Tibial nerve (tissue), 4 donors: ENCODE results near the gene SLC9A5. TPM values are rescaled to one million over a fixed set of nuclear protein-coding genes. Genes with fewer than 3 reads are reported as not detected.

Experiments used
- DNase-seq, 2 donors: peaks; one replicate each; pipeline ENCODE4 v3.0.0-alpha.2; 2019; ENCODE audit warnings: low spot score in 2 of 2
- H3K27ac ChIP-seq, 4 donors: fragments of 200-600 bp; sonication (generic) in 3 of 4; one replicate each; pipeline ENCODE4 v1.5.1; 2017 to 2019; ENCODE audit warnings: mild to moderate bottlenecking in 1 of 4
- H3K27me3 ChIP-seq, 2 donors: fragments of 200-600 bp; sonication (generic) in 1 of 2; one replicate each; pipeline versions ENCODE4 v1.5.1 to v1.6.0; 2017 to 2019
- H3K36me3 ChIP-seq, 3 donors: fragments of 200-600 bp; sonication (generic); one replicate each; pipeline ENCODE4 v1.5.1; 2018 to 2019
- H3K4me1 ChIP-seq, 4 donors: fragments of 200-600 bp; sonication (generic) in 3 of 4; one replicate each; pipeline ENCODE4 v1.5.1; 2017 to 2019
- H3K4me3 ChIP-seq, 4 donors: fragments of 200-600 bp; sonication (generic) in 3 of 4; one replicate each; pipeline ENCODE4 v1.5.1; 2017 to 2019; ENCODE audit warnings: mild to moderate bottlenecking in 1 of 4, moderate library complexity in 1 of 4
- H3K9me3 ChIP-seq, 4 donors: fragments of 200-600 bp; sonication (generic) in 3 of 4; one replicate each; pipeline ENCODE4 v1.5.1; 2017 to 2019
- EP300 ChIP-seq, 2 donors: sonication (generic); formaldehyde crosslinking; IDR thresholded peaks; one replicate each; pipeline ENCODE4 v1.6.1; 2017; ENCODE audit warnings: antibody characterized with exemption in 2 of 2, mild to moderate bottlenecking in 1 of 2
- POLR2A ChIP-seq, 2 donors: fragments of 450-650 bp; IDR thresholded peaks; one replicate each; pipeline ENCODE4 v1.6.1; 2017; ENCODE audit warnings: antibody characterized with exemption in 2 of 2, mild to moderate bottlenecking in 2 of 2, moderate library complexity in 2 of 2
- WGBS, 2 donors: methylation state at CpG; one replicate each; pipeline ENCODE4 v1.1.5; 2018; 5-methylcytosine and 5-hydroxymethylcytosine counted together
- total RNA-seq, 4 donors: library from RNA; depleted of rRNA; stranded (reverse); fragments of >200 nt; gene quantifications; one replicate each; pipeline ENCODE4 v1.1.0, GENCODE V29; 2016
- TF ChIP-seq, protein P1 (sequence below), 5 experiments: fragments of 200-600 bp in 3 of 5; fragments of 450-650 bp in 2 of 5; sonication (generic) in 3 of 5; IDR thresholded peaks; one replicate each; pipeline ENCODE4 v1.5.1; 2016 to 2019; ENCODE audit warnings: antibody characterized with exemption in 5 of 5, mild to moderate bottlenecking in 3 of 5, moderate library complexity in 2 of 5

Gene SLC9A5
- total RNA-seq, 4 donors from 2014 or later: 0.59 to 2.0 (median 1.5) TPM

GRCh38 chr16:67245186-67245585 is 3.6 kb upstream of the SLC9A5 start:
- H3K4me3 ChIP-seq: peak overlapping the region in 1 of 4 donors; percentile 67
- WGBS, 2 donors: 72 to 85% methylated on average over 3 to 4 of the region's 4 CpGs

DNA sequence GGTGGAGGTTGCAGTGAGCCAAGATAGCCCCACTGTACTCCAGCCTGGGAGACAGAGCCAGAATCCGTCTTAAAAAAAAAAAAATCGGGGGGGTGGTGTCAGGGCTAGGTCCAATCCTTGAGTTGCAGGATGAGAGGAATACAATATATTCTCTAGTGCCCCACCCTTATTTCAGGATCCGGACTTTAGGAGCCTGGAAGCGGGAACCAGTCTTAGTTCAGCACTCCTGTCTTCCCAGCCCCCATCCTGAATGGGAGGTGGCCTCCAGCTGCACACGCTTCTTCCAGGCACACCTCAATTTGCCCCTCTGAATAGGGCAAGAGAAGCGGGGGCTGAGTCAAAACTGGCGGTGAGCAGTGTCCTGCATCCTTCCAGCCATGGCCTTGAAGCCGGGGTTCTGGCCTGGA is 3.1 kb upstream of the SLC9A5 start:
- peaks cover 0 to 74% (median 46%) of the 10 kb centered on the region in 4 donors for H3K4me1 ChIP-seq
- no peak for TF ChIP-seq POLR2A (IDR thresholded peaks at IDR 0.05)
- no peak for TF ChIP-seq EP300 (IDR thresholded peaks at IDR 0.05)
- TF ChIP-seq, protein P1, sequence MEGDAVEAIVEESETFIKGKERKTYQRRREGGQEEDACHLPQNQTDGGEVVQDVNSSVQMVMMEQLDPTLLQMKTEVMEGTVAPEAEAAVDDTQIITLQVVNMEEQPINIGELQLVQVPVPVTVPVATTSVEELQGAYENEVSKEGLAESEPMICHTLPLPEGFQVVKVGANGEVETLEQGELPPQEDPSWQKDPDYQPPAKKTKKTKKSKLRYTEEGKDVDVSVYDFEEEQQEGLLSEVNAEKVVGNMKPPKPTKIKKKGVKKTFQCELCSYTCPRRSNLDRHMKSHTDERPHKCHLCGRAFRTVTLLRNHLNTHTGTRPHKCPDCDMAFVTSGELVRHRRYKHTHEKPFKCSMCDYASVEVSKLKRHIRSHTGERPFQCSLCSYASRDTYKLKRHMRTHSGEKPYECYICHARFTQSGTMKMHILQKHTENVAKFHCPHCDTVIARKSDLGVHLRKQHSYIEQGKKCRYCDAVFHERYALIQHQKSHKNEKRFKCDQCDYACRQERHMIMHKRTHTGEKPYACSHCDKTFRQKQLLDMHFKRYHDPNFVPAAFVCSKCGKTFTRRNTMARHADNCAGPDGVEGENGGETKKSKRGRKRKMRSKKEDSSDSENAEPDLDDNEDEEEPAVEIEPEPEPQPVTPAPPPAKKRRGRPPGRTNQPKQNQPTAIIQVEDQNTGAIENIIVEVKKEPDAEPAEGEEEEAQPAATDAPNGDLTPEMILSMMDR (IDR thresholded peaks at IDR 0.05): no peak
- H3K9me3 ChIP-seq: no peaks in the 10 kb centered on the region
- DNase-seq: no peak
- WGBS, 2 donors: 10 to 17% methylated on average over 4 to 8 of the region's 8 CpGs
- H3K27ac ChIP-seq: peak overlapping the region; percentile 60 to 95 (median 80)
- peak overlapping the region; percentile 56 to 71 (median 64) for H3K4me3 ChIP-seq
- peaks cover 0 to 9% of the 10 kb centered on the region in 2 donors for H3K27me3 ChIP-seq
- no peaks in the 10 kb centered on the region for H3K36me3 ChIP-seq

More at GRCh38 chr16:67245186-67245585, 3.6 kb upstream of the SLC9A5 start:
- Histone ChIP-seq H3K27ac (peak overlapping the region in 3 of 4 donors; percentile 73 to 95 (median 86)), H3K9me3 (no peaks in the 10 kb centered on the region), H3K4me1 (peaks cover 0 to 79% (median 50%) of the 10 kb centered on the region in 4 donors), H3K27me3 (peaks cover 0 to 9% of the 10 kb centered on the region in 2 donors), H3K36me3 (no peaks in the 10 kb centered on the region)
- TF ChIP-seq EP300 (IDR thresholded peaks at IDR 0.05) (no peak), POLR2A (IDR thresholded peaks at IDR 0.05) (no peak)
- TF ChIP-seq, protein P1 (IDR thresholded peaks at IDR 0.05): no peak
- no peak for DNase-seq

- no peaks in the 10 kb centered on the region for H3K9me3 ChIP-seq
- peaks cover 0 to 9% of the 10 kb centered on the region in 2 donors for H3K27me3 ChIP-seq
- H3K27ac ChIP-seq: peak overlapping the region; percentile 60 to 95 (median 80)
- 0 to 1% methylated on average over 10 to 31 of the region's 48 CpGs for WGBS, 2 donors
- peak in 1 of 2 donors; percentile 64 for DNase-seq
- H3K36me3 ChIP-seq: no peaks in the 10 kb centered on the region
- peaks cover 0 to 69% (median 41%) of the 10 kb centered on the region in 4 donors for H3K4me1 ChIP-seq
- peak overlapping the region; percentile 56 to 71 (median 64) for H3K4me3 ChIP-seq
- TF ChIP-seq, protein P1 (IDR thresholded peaks at IDR 0.05): peak; percentile 24 to 47 (median 43)
- TF ChIP-seq EP300 (IDR thresholded peaks at IDR 0.05) (peak in 1 of 2 donors; percentile 74), POLR2A (IDR thresholded peaks at IDR 0.05) (peak in 1 of 2 donors; percentile 39)
These were observed 2.6 kb upstream of the SLC9A5 start for GRCh38 chr16:67246081-67246755.

DNA sequence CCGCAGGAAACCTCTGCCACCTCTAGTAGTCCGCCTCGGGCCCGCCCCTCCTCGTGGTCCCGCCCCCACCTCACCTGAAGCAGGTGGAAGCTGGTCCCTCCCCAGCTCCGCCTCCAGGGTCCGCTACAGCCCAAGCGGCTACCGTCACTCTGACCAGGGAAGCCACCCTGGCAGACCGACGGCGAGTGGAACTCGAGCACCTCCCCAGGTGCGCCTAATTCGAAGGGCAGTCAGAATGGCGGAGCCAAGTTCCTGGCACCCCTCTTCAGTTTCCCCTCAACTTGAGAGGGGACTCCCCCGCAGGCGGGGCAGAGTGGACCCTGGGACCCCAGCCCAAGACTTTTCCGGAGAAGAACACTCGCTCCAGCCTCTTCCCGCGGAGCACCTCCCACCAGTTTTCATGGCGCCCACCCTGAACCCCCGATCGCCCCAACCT is 2.0 kb upstream of the SLC9A5 start:
- Histone ChIP-seq H3K36me3 (no peaks in the 10 kb centered on the region), H3K9me3 (no peaks in the 10 kb centered on the region), H3K4me3 (peak overlapping the region; percentile 56 to 71 (median 64)), H3K27me3 (peaks cover 0 to 9% of the 10 kb centered on the region in 2 donors), H3K27ac (peak overlapping the region; percentile 60 to 95 (median 80)), H3K4me1 (peaks cover 0 to 63% (median 35%) of the 10 kb centered on the region in 4 donors)
- DNase-seq: no peak
- TF ChIP-seq, protein P1 (IDR thresholded peaks at IDR 0.05): no peak
- TF ChIP-seq POLR2A (IDR thresholded peaks at IDR 0.05) (no peak), EP300 (IDR thresholded peaks at IDR 0.05) (no peak)
- 1% methylated on average over 18 to 22 of the region's 26 CpGs for WGBS, 2 donors
